ENCODE data around the gene TMEM50B. TPM values are rescaled to one million over a fixed set of nuclear protein-coding genes. Genes with fewer than 3 reads are reported as not detected.
"Not testable (repeated sequence)": the region's sequence is repeated elsewhere in the genome, so short reads cannot be mapped to it uniquely, and the experiment has no call there.

Gene TMEM50B
- total and polyA plus RNA-seq, 8 donors = 20.3 to 97.3 (median 46.8) TPM

DNA sequence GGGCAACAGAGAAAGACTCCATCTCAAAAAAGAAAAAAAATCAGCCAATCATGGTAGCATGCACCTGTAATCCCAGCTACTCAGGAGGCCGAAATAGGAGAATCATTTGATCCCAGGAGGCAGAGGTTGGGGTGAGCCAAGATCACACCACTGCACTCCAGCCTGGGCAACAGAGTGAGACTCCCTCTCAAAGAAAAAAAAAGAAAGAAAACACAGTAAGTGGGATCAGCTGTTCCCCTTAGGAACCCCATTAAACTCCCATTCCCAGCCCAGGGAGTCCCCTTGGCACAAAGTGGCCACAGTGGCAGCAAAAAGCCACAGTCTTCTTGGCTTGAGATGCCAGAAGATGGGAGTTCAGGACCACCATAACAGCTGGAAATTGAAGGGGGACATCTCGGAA, 9.1 kb downstream of the TMEM50B start:
- H3K36me3 ChIP-seq = peaks cover 0 to 15% (median 14%) of the 10 kb centered on the region in 4 donors
- DNase-seq = no peak
- H3K4me1 ChIP-seq = peaks cover 0 to 19% (median 0%) of the 10 kb centered on the region in 4 donors
- WGBS, 5 donors = 93 to 100% (median 96%) methylated on average over 2 of the region's 2 CpGs
- no peak overlapping the region for H3K4me3 ChIP-seq
- TF ChIP-seq POLR2A (IDR thresholded peaks at IDR 0.05) (no peak), POLR2AphosphoS5 (IDR thresholded peaks at IDR 0.05) (no peak), EP300 (IDR thresholded peaks at IDR 0.05) (no peak)
- TF ChIP-seq, protein P1, sequence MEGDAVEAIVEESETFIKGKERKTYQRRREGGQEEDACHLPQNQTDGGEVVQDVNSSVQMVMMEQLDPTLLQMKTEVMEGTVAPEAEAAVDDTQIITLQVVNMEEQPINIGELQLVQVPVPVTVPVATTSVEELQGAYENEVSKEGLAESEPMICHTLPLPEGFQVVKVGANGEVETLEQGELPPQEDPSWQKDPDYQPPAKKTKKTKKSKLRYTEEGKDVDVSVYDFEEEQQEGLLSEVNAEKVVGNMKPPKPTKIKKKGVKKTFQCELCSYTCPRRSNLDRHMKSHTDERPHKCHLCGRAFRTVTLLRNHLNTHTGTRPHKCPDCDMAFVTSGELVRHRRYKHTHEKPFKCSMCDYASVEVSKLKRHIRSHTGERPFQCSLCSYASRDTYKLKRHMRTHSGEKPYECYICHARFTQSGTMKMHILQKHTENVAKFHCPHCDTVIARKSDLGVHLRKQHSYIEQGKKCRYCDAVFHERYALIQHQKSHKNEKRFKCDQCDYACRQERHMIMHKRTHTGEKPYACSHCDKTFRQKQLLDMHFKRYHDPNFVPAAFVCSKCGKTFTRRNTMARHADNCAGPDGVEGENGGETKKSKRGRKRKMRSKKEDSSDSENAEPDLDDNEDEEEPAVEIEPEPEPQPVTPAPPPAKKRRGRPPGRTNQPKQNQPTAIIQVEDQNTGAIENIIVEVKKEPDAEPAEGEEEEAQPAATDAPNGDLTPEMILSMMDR (IDR thresholded peaks at IDR 0.05) = no peak
- no peaks in the 10 kb centered on the region for H3K9me3 ChIP-seq
- no peak overlapping the region for H3K27ac ChIP-seq
- no peaks in the 10 kb centered on the region for H3K27me3 ChIP-seq
- intact Hi-C loops (cut with DNase I; ENCODE audit: low total_unique reads) = no loop called here

DNA sequence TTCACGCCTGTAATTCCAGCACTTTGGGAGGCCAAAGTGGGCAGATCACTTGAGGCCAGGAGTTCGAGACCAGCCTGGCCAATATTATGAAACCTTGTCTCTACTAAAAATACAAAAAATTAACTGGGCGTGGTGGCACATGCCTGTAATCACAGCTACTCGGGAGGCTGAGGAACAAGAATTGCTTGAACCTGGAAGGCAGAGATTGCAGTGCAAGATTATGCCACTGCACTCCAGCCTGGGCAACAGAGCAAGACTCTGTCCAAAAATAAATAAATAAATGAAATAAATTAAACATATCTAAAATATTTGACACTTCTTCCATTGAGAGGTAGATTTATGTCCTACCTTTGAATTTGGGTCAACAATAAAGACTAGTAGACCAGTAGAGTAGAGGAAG, 10.6 kb downstream of the TMEM50B start:
- Histone ChIP-seq H3K36me3 (peaks cover 0 to 29% (median 23%) of the 10 kb centered on the region in 4 donors), H3K4me1 (peaks cover 0 to 19% (median 0%) of the 10 kb centered on the region in 4 donors)
- 80 to 87% (median 86%) methylated on average over 4 of the region's 4 CpGs for WGBS, 5 donors
- H3K4me3 ChIP-seq; H3K27ac ChIP-seq; H3K27me3 ChIP-seq; H3K9me3 ChIP-seq; DNase-seq; intact Hi-C loops (cut with DNase I; ENCODE audit: low total_unique reads): not testable (repeated sequence)

DNA sequence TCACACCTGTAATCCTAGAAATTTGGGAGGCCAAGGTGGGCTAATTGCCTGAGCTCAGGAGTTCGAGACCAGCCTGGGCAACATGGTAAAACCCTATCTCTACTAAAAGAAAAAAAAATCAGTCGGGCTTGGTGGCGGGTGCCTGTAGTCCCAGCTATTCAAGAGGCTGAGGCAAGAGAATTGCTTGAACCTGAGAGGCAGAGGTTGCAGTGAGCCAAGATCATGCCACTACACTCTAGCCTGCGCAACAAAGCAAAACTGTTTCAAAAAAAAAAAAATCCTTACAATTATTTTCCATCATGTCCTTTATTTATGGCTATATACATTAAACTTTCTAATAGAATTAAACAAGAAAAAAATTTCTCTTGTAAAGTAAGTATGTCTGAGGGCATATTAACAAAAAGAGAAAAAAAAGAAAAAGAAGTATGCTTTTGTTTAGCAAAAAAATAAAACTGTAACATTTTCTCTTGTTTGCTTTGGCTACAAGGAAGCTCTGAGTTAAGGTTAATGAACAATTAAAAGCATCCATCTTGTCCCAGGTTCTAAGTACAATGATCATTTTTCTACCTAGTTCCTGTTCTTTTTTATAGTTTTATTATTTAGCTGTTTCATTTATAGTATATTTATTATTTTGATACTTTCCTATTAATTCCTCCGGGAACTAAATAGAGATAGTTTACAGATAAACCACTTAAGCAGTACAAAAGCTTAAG, 18.1 kb downstream of the TMEM50B start:
- Histone ChIP-seq H3K9me3 (no peaks in the 10 kb centered on the region), H3K27me3 (no peaks in the 10 kb centered on the region), H3K36me3 (peaks cover 12 to 83% (median 82%) of the 10 kb centered on the region in 4 donors), H3K27ac (no peak overlapping the region), H3K4me1 (no peaks in the 10 kb centered on the region), H3K4me3 (no peak overlapping the region)
- intact Hi-C loops (cut with DNase I; ENCODE audit: low total_unique reads) = no loop called here
- TF ChIP-seq POLR2AphosphoS5 (IDR thresholded peaks at IDR 0.05) (no peak), POLR2A (IDR thresholded peaks at IDR 0.05) (no peak), EP300 (IDR thresholded peaks at IDR 0.05) (no peak)
- TF ChIP-seq, protein P1 (IDR thresholded peaks at IDR 0.05) = no peak
- no peak for DNase-seq
- WGBS, 5 donors = 84 to 91% (median 87%) methylated on average over 5 of the region's 5 CpGs

DNA sequence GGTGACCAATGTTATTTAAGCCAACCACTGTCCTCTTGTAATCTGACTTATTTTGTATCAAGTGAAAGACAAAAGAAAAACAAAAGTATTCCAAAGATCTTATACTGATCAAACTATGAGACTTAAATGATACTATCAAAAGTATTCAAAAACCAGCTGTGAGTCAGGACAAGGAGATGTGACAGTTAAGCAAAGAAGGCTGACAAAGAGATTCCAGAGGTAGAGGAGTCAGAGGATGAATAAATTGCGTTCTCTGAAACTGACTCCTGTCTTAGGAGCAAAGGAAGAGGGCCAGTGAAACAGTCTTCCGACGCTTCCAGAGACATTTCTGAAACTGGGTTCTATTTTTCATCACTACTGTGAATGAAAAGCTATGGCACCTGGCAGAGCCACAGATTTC, 20.9 kb downstream of the TMEM50B start:
- intact Hi-C loops (cut with DNase I; ENCODE audit: low total_unique reads) = no loop called here
- DNase-seq = no peak
- no peak overlapping the region for H3K4me3 ChIP-seq
- WGBS, 5 donors = 93 to 100% (median 96%) methylated on average over 3 of the region's 3 CpGs
- H3K27me3 ChIP-seq = no peaks in the 10 kb centered on the region
- no peaks in the 10 kb centered on the region for H3K9me3 ChIP-seq
- peaks cover 19 to 91% (median 88%) of the 10 kb centered on the region in 4 donors for H3K36me3 ChIP-seq
- TF ChIP-seq POLR2AphosphoS5 (IDR thresholded peaks at IDR 0.05) = no peak
- TF ChIP-seq EP300 (IDR thresholded peaks at IDR 0.05) = no peak
- TF ChIP-seq, protein P1 (IDR thresholded peaks at IDR 0.05) = no peak
- no peak for TF ChIP-seq POLR2A (IDR thresholded peaks at IDR 0.05)
- no peak overlapping the region for H3K27ac ChIP-seq
- H3K4me1 ChIP-seq = no peaks in the 10 kb centered on the region

Data from stomach (tissue), 9 donors.